ENCODE data around the gene FHL1. TPM values are rescaled to one million over a fixed set of nuclear protein-coding genes. Genes with fewer than 3 reads are reported as not detected.
"Not testable (repeated sequence)": the region's sequence is repeated elsewhere in the genome, so short reads cannot be mapped to it uniquely, and the experiment has no call there.

FHL1 gene
- total RNA-seq (1,000 to 10,000 TPM in 3 of 4 donors, 100 to 1,000 TPM in 1; 701 to 1,465 (median 1,246) TPM), polyA plus RNA-seq (10 to 100 TPM; 27.0 to 73.3 (median 42.2) TPM)

- DNase-seq: peak; percentile 90
- no peaks in the 10 kb centered on the region for H3K27me3 ChIP-seq
- H3K27ac ChIP-seq: peak within 1 kb of the TSS; percentile 94 to 99 (median 97)
- intact Hi-C loops (cut with DNase I): loop anchor here (5.0 kb wide), 3 partner anchors 90 to 115 kb away; partner anchors contain the start of gene MAP7D3
- H3K36me3 ChIP-seq: no peaks in the 10 kb centered on the region
- H3K9me3 ChIP-seq: no peaks in the 10 kb centered on the region
- TF ChIP-seq POLR2AphosphoS5 (IDR thresholded peaks at IDR 0.05) (peak; percentile 33 to 78 (median 64)), CTCF (IDR thresholded peaks at IDR 0.05) (no peak), POLR2A (IDR thresholded peaks at IDR 0.05) (no peak), EP300 (IDR thresholded peaks at IDR 0.05) (no peak)
- peaks cover 0 to 8% (median 0%) of the 10 kb centered on the region in 4 donors for H3K4me1 ChIP-seq
- peak within 1 kb of the TSS; percentile 71 to 88 (median 80) for H3K4me3 ChIP-seq
- 1% methylated on average over 77 to 83 of the region's 84 CpGs for WGBS, 2 donors
Measured at GRCh38 chrX:136147315-136147901, at the start of gene FHL1. Gene FHL1 (plus strand): TSS chrX:136147533.

GRCh38 chrX:136097871-136098805 is 49.2 kb upstream of the FHL1 start:
- H3K36me3 ChIP-seq: no peaks in the 10 kb centered on the region
- no peaks in the 10 kb centered on the region for H3K4me1 ChIP-seq
- no peaks in the 10 kb centered on the region for H3K27me3 ChIP-seq
- 93 to 95% methylated on average over 44 of the region's 44 CpGs for WGBS, 2 donors
- TF ChIP-seq POLR2AphosphoS5 (IDR thresholded peaks at IDR 0.05) (no peak), EP300 (IDR thresholded peaks at IDR 0.05) (no peak), CTCF (IDR thresholded peaks at IDR 0.05) (no peak), POLR2A (IDR thresholded peaks at IDR 0.05) (no peak)
- no peaks in the 10 kb centered on the region for H3K9me3 ChIP-seq
- intact Hi-C loops (cut with DNase I): no loop called here
- no peak overlapping the region for H3K27ac ChIP-seq
- no peak overlapping the region for H3K4me3 ChIP-seq
- DNase-seq: no peak

- Histone ChIP-seq H3K27me3 (no peaks in the 10 kb centered on the region), H3K9me3 (no peaks in the 10 kb centered on the region), H3K36me3 (no peaks in the 10 kb centered on the region), H3K4me1 (no peaks in the 10 kb centered on the region), H3K4me3 (no peak overlapping the region), H3K27ac (no peak overlapping the region)
- 47 to 51% methylated on average over 1 of the region's 1 CpG for WGBS, 2 donors
- TF ChIP-seq POLR2AphosphoS5 (IDR thresholded peaks at IDR 0.05): no peak
- TF ChIP-seq EP300 (IDR thresholded peaks at IDR 0.05): no peak
- TF ChIP-seq CTCF (IDR thresholded peaks at IDR 0.05): no peak
- no peak for TF ChIP-seq POLR2A (IDR thresholded peaks at IDR 0.05)
- no peak for DNase-seq
- intact Hi-C loops (cut with DNase I): no loop called here
Measured at GRCh38 chrX:136104936-136105335, 42.4 kb upstream of the FHL1 start.

GRCh38 chrX:136106920-136107528 is 40.3 kb upstream of the FHL1 start:
- TF ChIP-seq EP300 (IDR thresholded peaks at IDR 0.05): no peak
- TF ChIP-seq CTCF (IDR thresholded peaks at IDR 0.05): no peak
- TF ChIP-seq POLR2A (IDR thresholded peaks at IDR 0.05): no peak
- TF ChIP-seq POLR2AphosphoS5 (IDR thresholded peaks at IDR 0.05): no peak

GRCh38 chrX:136108905-136109304 is 38.4 kb upstream of the FHL1 start:
- H3K27me3 ChIP-seq; H3K4me1 ChIP-seq; H3K9me3 ChIP-seq; intact Hi-C loops (cut with DNase I); H3K36me3 ChIP-seq; H3K4me3 ChIP-seq; H3K27ac ChIP-seq; DNase-seq: not testable (repeated sequence)
- WGBS, 2 donors: 94 to 100% methylated on average over 1 of the region's 1 CpG

More at GRCh38 chrX:136106920-136107528, 40.3 kb upstream of the FHL1 start:
- Histone ChIP-seq H3K27ac (no peak overlapping the region), H3K4me1 (no peaks in the 10 kb centered on the region), H3K27me3 (no peaks in the 10 kb centered on the region), H3K4me3 (no peak overlapping the region), H3K9me3 (no peaks in the 10 kb centered on the region), H3K36me3 (no peaks in the 10 kb centered on the region)
- intact Hi-C loops (cut with DNase I): no loop called here
- WGBS, 2 donors: 77 to 86% methylated on average over 11 of the region's 11 CpGs
- no peak for DNase-seq

Data from sigmoid colon (tissue), 7 donors.